ENCODE data around the gene CORO2A. TPM values are rescaled to one million over a fixed set of nuclear protein-coding genes. Genes with fewer than 3 reads are reported as not detected.

The CORO2A gene
- total and polyA plus RNA-seq, 2 of the 8 experiments (the other 6 are each of a cell fraction or from before 2014, with no cell fraction given), result 13.7 to 27.9 TPM

- Histone ChIP-seq H3K36me3 (ENCODE audit: control insufficient read depth in 2 of 4, insufficient read depth in 4 of 4, low read length in 3 of 4) (no peaks in the 10 kb centered on the region), H3K79me2 (ENCODE audit: control insufficient read depth in 1 of 2, insufficient read depth in 2 of 2, low read length in 2 of 2) (peaks cover 0 to 2% of the 10 kb centered on the region in 2 experiments; a peak in 1 of 4 replicates), H3K9ac (replicated peaks in 1 of 4; ENCODE audit: extremely low read depth in 1 of 4, low read depth in 3 of 4, low read length in 3 of 4) (no peak overlapping the region), H4K91ac (replicated peaks; ENCODE audit: insufficient read length, low read length) (no peak overlapping the region), H2BK15ac (ENCODE audit: low read length) (no peak overlapping the region), H3K27me3 (replicated peaks in 1 of 4; ENCODE audit: control insufficient read depth in 3 of 4, extremely low read depth in 1 of 4, insufficient read depth in 3 of 4, low read length in 3 of 4) (no peaks in the 10 kb centered on the region), H3K23ac (ENCODE audit: insufficient read length) (no peak overlapping the region), H4K5ac (ENCODE audit: insufficient read length, low read depth, low read length) (no peak overlapping the region), H3K56ac (replicated peaks; ENCODE audit: insufficient read length, low read depth, low read length) (no peak overlapping the region), H2AFZ (ENCODE audit: low read length) (no peak overlapping the region), H2BK20ac (ENCODE audit: low read length) (no peak overlapping the region), H3K4ac (replicated peaks; ENCODE audit: insufficient read length, low read depth, low read length) (peak overlapping the region; percentile 3), H4K20me1 (replicated peaks in 1 of 2; ENCODE audit: control insufficient read depth in 1 of 2, insufficient read depth in 2 of 2, low read length in 2 of 2) (peaks cover 2 to 6% of the 10 kb centered on the region in 2 experiments), H2AK5ac (ENCODE audit: low read depth, low read length) (0 out of 2 replicates have a peak overlapping the region, but pooled peaks have one; percentile 90), H3K4me3 (ENCODE audit: extremely low read depth in 1 of 4, insufficient read depth in 2 of 4, low read depth in 3 of 4, low read length in 4 of 4) (0 out of 8 replicates have a peak overlapping the region, but pooled peaks of 1 of the 4 experiments have one; percentile 26), H2BK12ac (ENCODE audit: low read depth, low read length) (no peak overlapping the region), H3K4me1 (replicated peaks in 1 of 4; ENCODE audit: control insufficient read depth in 3 of 4, insufficient read depth in 4 of 4, low read length in 3 of 4) (peaks cover 8 to 29% (median 18%) of the 10 kb centered on the region in 4 experiments), H2BK120ac (replicated peaks; ENCODE audit: low read depth, low read length) (no peak overlapping the region), H3K9me3 (ENCODE audit: insufficient read depth in 2 of 2, low read depth in 1 of 2, low read length in 1 of 2) (no peaks in the 10 kb centered on the region), H3K4me2 (ENCODE audit: insufficient read depth in 1 of 2, low read depth in 2 of 2, low read length in 2 of 2) (0 out of 4 replicates have a peak overlapping the region, but pooled peaks of 1 of the 2 experiments have one; percentile 24), H3K18ac (ENCODE audit: extremely low read depth, low read length) (peak overlapping the region; percentile 62; the same call in 1 of the 2 replicates), H3K14ac (ENCODE audit: insufficient read length) (no peak overlapping the region), H3K27ac (ENCODE audit: low read depth, low read length) (no peak overlapping the region), H3K79me1 (ENCODE audit: low read depth, low read length) (peaks cover 7% of the 10 kb centered on the region; the same call in 1 of the 2 replicates), H4K8ac (ENCODE audit: extremely low read depth, insufficient read depth, low read length) (no peak overlapping the region), H2BK5ac (ENCODE audit: low read depth, low read length) (no peak overlapping the region; the same call in 1 of the 2 replicates), H3K23me2 (ENCODE audit: low read depth, low read length) (no peaks in the 10 kb centered on the region)
- ChIA-PET POLR2A (ENCODE audit: partially characterized antibody) (interaction anchor here (1.3 kb wide), 2 partner anchors 10 to 69 kb away, joined by 3 to 5 read pairs; no protein-coding TSS in a partner anchor), CTCF (ENCODE audit: partially characterized antibody) (interaction anchor here (0.8 to 1.0 kb wide), 2 partner anchors 9 to 36 kb away, joined by 3 to 4 read pairs; no protein-coding TSS in a partner anchor)
- peak in 1 of 2 experiments; percentile 72 for DNase-seq (ENCODE audit: low read depth in 1 of 2, low spot score in 2 of 2)
- WGBS, 2 experiments (ENCODE audit: extremely low coverage in 1 of 2, insufficient coverage in 1 of 2, insufficient read length in 1 of 2, insufficient replicate concordance in 2 of 2, low coverage in 1 of 2, low lambda C conversion rate in 2 of 2, missing lambda C conversion rate in 1 of 2), result 34% methylated on average over 9 of the region's 15 CpGs; no CpG with 5 or more reads in 1 of the 2 experiments
- TF ChIP-seq EGR1 (IDR thresholded peaks at IDR 0.05; ENCODE audit: borderline replicate concordance, low read depth, low read length) (peak; percentile 72; the same call in 1 of the 2 replicates), POU5F1 (IDR thresholded peaks at IDR 0.05; ENCODE audit: low read depth, low read length) (no peak)
- no peak for FAIRE-seq
These were observed 23.4 kb downstream of the CORO2A start for GRCh38 chr9:98168941-98169488.
